Measurements from ENCODE around the gene PSPN. TPM values are rescaled to one million over a fixed set of nuclear protein-coding genes. Genes with fewer than 3 reads are reported as not detected.
A peak's percentile ranks its signal among the peaks of the same experiment; 100 is the strongest.
"Not testable (repeated sequence)": the region's sequence is repeated elsewhere in the genome, so short reads cannot be mapped to it uniquely, and the experiment has no call there.

Gene PSPN
- total RNA-seq, 2 donors from 2014 or later: 2.0 to 3.4 TPM

- DNase-seq (ENCODE audit: low spot score in 2 of 2) (no peak), ATAC-seq (no peak)
- Mint-ChIP-seq H3K9me3 (no peaks in the 10 kb centered on the region), H3K27ac (peak overlapping the region in 1 of 2 donors; percentile 91), H3K36me3 (peaks cover 10 to 12% of the 10 kb centered on the region in 2 donors)
Observed at GRCh38 chr19:6359568-6360341, 16.0 kb downstream of the PSPN start.

GRCh38 chr19:6358003-6358402 is 17.7 kb downstream of the PSPN start:
- Mint-ChIP-seq H3K27ac (peak overlapping the region in 1 of 2 donors; percentile 77), H3K9me3 (no peaks in the 10 kb centered on the region), H3K36me3 (peaks cover 7 to 10% of the 10 kb centered on the region in 2 donors)
- no peak for ATAC-seq
- DNase-seq (ENCODE audit: low spot score in 2 of 2): no peak

GRCh38 chr19:6357174-6357573 is 18.6 kb downstream of the PSPN start:
- no peaks in the 10 kb centered on the region for H3K9me3 Mint-ChIP-seq
- no peak for ATAC-seq

GRCh38 chr19:6355321-6356040 is 20.3 kb downstream of the PSPN start:
- not testable (repeated sequence) for H3K9me3 Mint-ChIP-seq; H3K36me3 Mint-ChIP-seq; DNase-seq (ENCODE audit: low spot score in 2 of 2); ATAC-seq; H3K27ac Mint-ChIP-seq

More at GRCh38 chr19:6357174-6357573, 18.6 kb downstream of the PSPN start:
- DNase-seq (ENCODE audit: low spot score in 2 of 2): no peak
- Mint-ChIP-seq H3K27ac (peak overlapping the region in 1 of 2 donors; percentile 77), H3K36me3 (peaks cover 2 to 10% of the 10 kb centered on the region in 2 donors)

GRCh38 chr19:6354098-6354674 is 21.5 kb downstream of the PSPN start:
- H3K36me3 Mint-ChIP-seq: peaks cover 5 to 10% of the 10 kb centered on the region in 2 donors
- H3K9me3 Mint-ChIP-seq: no peaks in the 10 kb centered on the region
- ATAC-seq: no peak
- H3K27ac Mint-ChIP-seq: no peak overlapping the region
- DNase-seq (ENCODE audit: low spot score in 2 of 2): no peak

- ATAC-seq (no peak), DNase-seq (ENCODE audit: low spot score in 2 of 2) (no peak)
- Mint-ChIP-seq H3K36me3 (peaks cover 5 to 10% of the 10 kb centered on the region in 2 donors), H3K27ac (no peak overlapping the region), H3K9me3 (no peaks in the 10 kb centered on the region)
Observed at GRCh38 chr19:6352381-6353165, 23.2 kb downstream of the PSPN start.

GRCh38 chr19:6350688-6351087 is 25.0 kb downstream of the PSPN start:
- Mint-ChIP-seq H3K36me3 (peaks cover 5 to 10% of the 10 kb centered on the region in 2 donors), H3K9me3 (no peaks in the 10 kb centered on the region), H3K27ac (no peak overlapping the region)
- DNase-seq (ENCODE audit: low spot score in 2 of 2) (no peak), ATAC-seq (no peak)

- DNase-seq (ENCODE audit: low spot score in 2 of 2); H3K36me3 Mint-ChIP-seq: not testable (repeated sequence)
- H3K27ac Mint-ChIP-seq: peak overlapping the region; percentile 74 to 78
Observed at GRCh38 chr19:6349271-6349670, 26.5 kb downstream of the PSPN start.

GRCh38 chr19:6343462-6343861 is 32.3 kb downstream of the PSPN start:
- Mint-ChIP-seq H3K27ac (peak overlapping the region; percentile 71 to 88), H3K36me3 (peaks cover 8 to 10% of the 10 kb centered on the region in 2 donors), H3K9me3 (peaks cover 5 to 6% of the 10 kb centered on the region in 2 donors)
- ATAC-seq (peak in 1 of 2 donors; percentile 82), DNase-seq (ENCODE audit: low spot score in 2 of 2) (no peak)

More at GRCh38 chr19:6349271-6349670, 26.5 kb downstream of the PSPN start:
- not testable (repeated sequence) for H3K9me3 Mint-ChIP-seq, ATAC-seq

- ATAC-seq (peak in 1 of 2 donors; percentile 66), DNase-seq (ENCODE audit: low spot score in 2 of 2) (no peak)
- H3K9me3 Mint-ChIP-seq: peaks cover 5 to 6% of the 10 kb centered on the region in 2 donors
- peak overlapping the region in 1 of 2 donors; percentile 36 for H3K27ac Mint-ChIP-seq
- peaks cover 8 to 10% of the 10 kb centered on the region in 2 donors for H3K36me3 Mint-ChIP-seq
Observed at GRCh38 chr19:6340493-6341201, 35.1 kb downstream of the PSPN start.

- H3K9me3 Mint-ChIP-seq: no peaks in the 10 kb centered on the region
- no peak for DNase-seq (ENCODE audit: low spot score in 2 of 2)
- no peak overlapping the region for H3K27ac Mint-ChIP-seq
- ATAC-seq: no peak
- no peaks in the 10 kb centered on the region for H3K36me3 Mint-ChIP-seq
Observed at GRCh38 chr19:6334490-6335285, 41.0 kb downstream of the PSPN start.

- Mint-ChIP-seq H3K9me3 (no peaks in the 10 kb centered on the region), H3K36me3 (no peaks in the 10 kb centered on the region), H3K27ac (no peak within 1 kb of the TSS)
- DNase-seq (ENCODE audit: low spot score in 2 of 2): no peak
- no peak for ATAC-seq
Observed at GRCh38 chr19:6333439-6333838, 42.3 kb downstream of the PSPN start, which contains the start of gene ACER1. Gene ACER1 (minus strand): TSS chr19:6333612. CDS start chr19:6333551, 61 bp downstream.

GRCh38 chr19:6326815-6327214 is 48.9 kb downstream of the PSPN start:
- no peaks in the 10 kb centered on the region for H3K36me3 Mint-ChIP-seq
- H3K9me3 Mint-ChIP-seq: peaks cover 0 to 6% of the 10 kb centered on the region in 2 donors
- DNase-seq (ENCODE audit: low spot score in 2 of 2): no peak
- H3K27ac Mint-ChIP-seq: peak overlapping the region; percentile 3 to 34
- no peak for ATAC-seq

- ATAC-seq: no peak
- no peak overlapping the region for H3K27ac Mint-ChIP-seq
- DNase-seq (ENCODE audit: low spot score in 2 of 2): no peak
- no peaks in the 10 kb centered on the region for H3K36me3 Mint-ChIP-seq
- peaks cover 0 to 6% of the 10 kb centered on the region in 2 donors for H3K9me3 Mint-ChIP-seq
Observed at GRCh38 chr19:6325614-6326013, 50.1 kb downstream of the PSPN start.

Data from activated naive CD4-positive, alpha-beta T cell treated with anti-CD3 and anti-CD28 coated beads, Interleukin-2, amount 50 U/mL, for 72 hours (primary cell).